Neuronal stem cell (in vitro differentiated cells): ENCODE data around the gene SHH.
A peak's percentile ranks its signal among the peaks of the same experiment; 100 is the strongest.

Experiments
- DNase-seq: peaks from one replicate; pipeline ENCODE4 v3.0.0-alpha.2; 2013; ENCODE audit warnings: low spot score
- H2AFZ ChIP-seq: one replicate; pipeline ENCODE4 v1.6.1; 2013; ENCODE audit warnings: mild to moderate bottlenecking, low read length, inconsistent platforms
- H2AK5ac ChIP-seq: 2 replicates; pipeline ENCODE4 v1.6.1; 2013; ENCODE audit warnings: low read depth, mild to moderate bottlenecking, inconsistent platforms, low read length, moderate library complexity, mixed read lengths
- H2BK120ac ChIP-seq: 2 replicates; pipeline ENCODE4 v1.6.1; 2013; ENCODE audit warnings: low read depth, mild to moderate bottlenecking, inconsistent platforms, low read length, moderate library complexity, mixed read lengths
- H2BK12ac ChIP-seq: one replicate; pipeline ENCODE4 v1.6.1; 2013; ENCODE audit warnings: low read length, inconsistent platforms
- H2BK15ac ChIP-seq: 2 replicates; pipeline ENCODE4 v1.6.1; 2013; ENCODE audit warnings: mild to moderate bottlenecking, low read length, inconsistent platforms, mixed read lengths
- H2BK5ac ChIP-seq: one replicate; pipeline ENCODE4 v1.6.1; 2013; ENCODE audit warnings: inconsistent platforms, mild to moderate bottlenecking, low read length, moderate library complexity
- H3K14ac ChIP-seq: one replicate; pipeline ENCODE4 v1.6.1; 2013; ENCODE audit warnings: low read length, inconsistent platforms
- H3K18ac ChIP-seq: 2 replicates; pipeline ENCODE4 v1.6.1; 2013; ENCODE audit warnings: low read length, inconsistent platforms
- H3K23ac ChIP-seq: 2 replicates; pipeline ENCODE4 v1.6.1; 2013; ENCODE audit warnings: low read depth, mild to moderate bottlenecking, mixed read lengths, low read length, inconsistent platforms; ENCODE audit not compliant: poor library complexity
- H3K27ac ChIP-seq: replicated peaks from 3 replicates; pipeline ENCODE4 v1.5.1; 2013; ENCODE audit warnings: low read length, inconsistent platforms
- H3K27me3 ChIP-seq, 3 experiments: 2 replicates each; pipeline ENCODE4 v1.6.1; 2013; ENCODE audit warnings: low read length in 3 of 3, mild to moderate bottlenecking in 2 of 3, inconsistent platforms in 1 of 3, low read depth in 1 of 3, mixed read lengths in 1 of 3, moderate library complexity in 1 of 3; ENCODE audit not compliant: control insufficient read depth in 3 of 3, insufficient read depth in 3 of 3
- H3K36me3 ChIP-seq, 2 donors: replicated peaks in 1 of 2; 2 replicates each; pipeline ENCODE4 v1.6.1; 2013; ENCODE audit warnings: low read length in 2 of 2; ENCODE audit not compliant: control insufficient read depth in 2 of 2, insufficient read depth in 2 of 2
- H3K4ac ChIP-seq: 2 replicates; pipeline ENCODE4 v1.6.1; 2013; ENCODE audit warnings: inconsistent platforms, mild to moderate bottlenecking, low read length, moderate library complexity
- H3K4me1 ChIP-seq, 2 donors: 1 replicate in 1 of 2; 2 replicates in 1 of 2; pipeline ENCODE4 v1.6.1; 2013; ENCODE audit warnings: low read length in 2 of 2, low read depth in 1 of 2; ENCODE audit not compliant: control insufficient read depth in 2 of 2, insufficient read depth in 1 of 2
- H3K4me2 ChIP-seq: one replicate; pipeline ENCODE4 v1.6.1; 2013; ENCODE audit warnings: mild to moderate bottlenecking, low read length, inconsistent platforms; ENCODE audit not compliant: insufficient read depth, poor library complexity, severe bottlenecking
- H3K4me3 ChIP-seq, 2 donors: 2 replicates each; pipeline ENCODE4 v1.5.1; 2013; ENCODE audit warnings: low read length in 2 of 2, mild to moderate bottlenecking in 2 of 2, inconsistent platforms in 1 of 2, moderate library complexity in 1 of 2
- H3K79me1 ChIP-seq: one replicate; pipeline ENCODE4 v1.6.1; 2013; ENCODE audit warnings: low read depth, mild to moderate bottlenecking, inconsistent platforms, low read length, moderate library complexity
- H3K9ac ChIP-seq: one replicate; pipeline ENCODE4 v1.6.1; 2013; ENCODE audit warnings: mild to moderate bottlenecking, low read depth, low read length, inconsistent platforms; ENCODE audit not compliant: poor library complexity
- H3K9me3 ChIP-seq, 2 donors: replicated peaks in 1 of 2; 2 replicates each; pipeline versions ENCODE3 to v1.6.1; 2013; ENCODE audit warnings: low read length in 2 of 2, mild to moderate bottlenecking in 2 of 2, inconsistent platforms in 1 of 2, low read depth in 1 of 2, mixed read lengths in 1 of 2, moderate library complexity in 1 of 2; ENCODE audit not compliant: control insufficient read depth in 2 of 2, insufficient read depth in 1 of 2
- H4K8ac ChIP-seq: one replicate; pipeline ENCODE4 v1.6.1; 2013; ENCODE audit warnings: low read depth, mild to moderate bottlenecking, inconsistent platforms, low read length, moderate library complexity
- H4K91ac ChIP-seq: one replicate; pipeline ENCODE4 v1.6.1; 2013; ENCODE audit warnings: low read length, low read depth, mild to moderate bottlenecking, inconsistent platforms; ENCODE audit not compliant: poor library complexity
- WGBS, 2 donors: extraction: QIAGEN DNeasy Blood & Tissue Kit; methylation state at CpG; one replicate each; pipeline ENCODE4 v1.1.7; 2013; ENCODE audit warnings: missing lambda C conversion rate in 2 of 2, mixed read lengths in 1 of 2; ENCODE audit not compliant: insufficient read length in 2 of 2, insufficient replicate concordance in 1 of 2; ENCODE audit errors: extremely low coverage in 2 of 2; 5-methylcytosine and 5-hydroxymethylcytosine counted together

The SHH gene

GRCh38 chr7:155845226-155845625 is 33.0 kb upstream of the SHH start:
- H3K4me2 ChIP-seq: no peak overlapping the region
- H3K4me1 ChIP-seq: peaks cover 0 to 5% of the 10 kb centered on the region in 2 donors
- H3K4me3 ChIP-seq: no peak overlapping the region
- DNase-seq: no peak
- no peak overlapping the region for H3K9ac ChIP-seq
- no peak overlapping the region for H4K8ac ChIP-seq
- no peak overlapping the region for H3K18ac ChIP-seq
- H2BK12ac ChIP-seq: no peak overlapping the region
- H3K9me3 ChIP-seq: no peaks in the 10 kb centered on the region
- peaks cover 0 to 18% (median 2%) of the 10 kb centered on the region in 3 experiments for H3K27me3 ChIP-seq
- H4K91ac ChIP-seq: no peak overlapping the region
- no CpG with 5 or more reads among the region's 14 CpGs for WGBS, 2 donors
- H3K14ac ChIP-seq: no peak overlapping the region
- no peaks in the 10 kb centered on the region for H3K36me3 ChIP-seq
- H2BK15ac ChIP-seq: no peak overlapping the region
- H2BK5ac ChIP-seq: no peak overlapping the region
- no peak overlapping the region for H3K23ac ChIP-seq
- H2AFZ ChIP-seq: no peak overlapping the region
- H3K4ac ChIP-seq: no peak overlapping the region
- H3K79me1 ChIP-seq: no peaks in the 10 kb centered on the region
- no peak overlapping the region for H2AK5ac ChIP-seq
- no peak overlapping the region for H3K27ac ChIP-seq
- H2BK120ac ChIP-seq: no peak overlapping the region

GRCh38 chr7:155844526-155844925 is 32.3 kb upstream of the SHH start:
- no peak overlapping the region for H3K27ac ChIP-seq
- H3K4me2 ChIP-seq: no peak overlapping the region
- peaks cover 0 to 5% of the 10 kb centered on the region in 2 donors for H3K4me1 ChIP-seq
- peaks cover 0 to 21% (median 2%) of the 10 kb centered on the region in 3 experiments for H3K27me3 ChIP-seq
- H3K9ac ChIP-seq: no peak overlapping the region
- no peak overlapping the region for H4K8ac ChIP-seq
- H3K36me3 ChIP-seq: no peaks in the 10 kb centered on the region
- H3K79me1 ChIP-seq: no peaks in the 10 kb centered on the region
- no peak overlapping the region for H2AFZ ChIP-seq
- no peak overlapping the region for H2BK120ac ChIP-seq
- peak overlapping the region; percentile 49 for H2AK5ac ChIP-seq
- no peak overlapping the region for H2BK12ac ChIP-seq
- no peak overlapping the region for H3K4ac ChIP-seq
- no peak overlapping the region for H2BK15ac ChIP-seq
- no peaks in the 10 kb centered on the region for H3K9me3 ChIP-seq
- no peak overlapping the region for H4K91ac ChIP-seq
- WGBS, 2 donors: no CpG with 5 or more reads among the region's 16 CpGs
- no peak overlapping the region for H2BK5ac ChIP-seq
- H3K4me3 ChIP-seq: no peak overlapping the region
- DNase-seq: no peak
- peak overlapping the region; percentile 74 for H3K18ac ChIP-seq
- H3K14ac ChIP-seq: no peak overlapping the region
- H3K23ac ChIP-seq: peak overlapping the region; percentile 32

GRCh38 chr7:155844019-155844453 is 31.8 kb upstream of the SHH start:
- H3K79me1 ChIP-seq: no peaks in the 10 kb centered on the region
- no peak overlapping the region for H4K8ac ChIP-seq
- H2AFZ ChIP-seq: no peak overlapping the region
- no peak overlapping the region for H3K9ac ChIP-seq
- H3K4me3 ChIP-seq: no peak overlapping the region
- no peak overlapping the region for H2BK5ac ChIP-seq
- H3K14ac ChIP-seq: no peak overlapping the region
- no peak overlapping the region for H3K27ac ChIP-seq
- no peaks in the 10 kb centered on the region for H3K36me3 ChIP-seq
- no peak for DNase-seq
- WGBS, 2 donors: no CpG with 5 or more reads among the region's 14 CpGs
- no peaks in the 10 kb centered on the region for H3K9me3 ChIP-seq
- H3K4me2 ChIP-seq: no peak overlapping the region
- no peak overlapping the region for H2BK12ac ChIP-seq
- H3K4me1 ChIP-seq: peaks cover 0 to 4% of the 10 kb centered on the region in 2 donors
- peak overlapping the region; percentile 49 for H2AK5ac ChIP-seq
- H3K27me3 ChIP-seq: peaks cover 0 to 25% (median 0%) of the 10 kb centered on the region in 3 experiments
- no peak overlapping the region for H4K91ac ChIP-seq
- H3K18ac ChIP-seq: peak overlapping the region; percentile 50
- no peak overlapping the region for H3K23ac ChIP-seq
- H2BK120ac ChIP-seq: no peak overlapping the region
- no peak overlapping the region for H2BK15ac ChIP-seq
- H3K4ac ChIP-seq: no peak overlapping the region

- Histone ChIP-seq H3K27me3 (peaks cover 0 to 28% (median 0%) of the 10 kb centered on the region in 3 experiments), H2BK5ac (no peak overlapping the region), H2AFZ (no peak overlapping the region), H2AK5ac (peak overlapping the region; percentile 49), H3K4me1 (peaks cover 0 to 1% of the 10 kb centered on the region in 2 donors), H3K36me3 (no peaks in the 10 kb centered on the region), H3K23ac (no peak overlapping the region), H3K79me1 (no peaks in the 10 kb centered on the region), H4K91ac (no peak overlapping the region), H2BK120ac (no peak overlapping the region), H2BK15ac (no peak overlapping the region), H3K18ac (peak overlapping the region; percentile 41), H3K4me3 (no peak overlapping the region), H3K9me3 (no peaks in the 10 kb centered on the region), H3K4ac (no peak overlapping the region), H2BK12ac (no peak overlapping the region), H3K9ac (no peak overlapping the region), H4K8ac (no peak overlapping the region), H3K27ac (no peak overlapping the region), H3K4me2 (no peak overlapping the region), H3K14ac (peak overlapping the region; percentile 75)
- DNase-seq: no peak
- WGBS, 2 donors: no CpG with 5 or more reads among the region's 20 CpGs
Measured at GRCh38 chr7:155843426-155844018, 31.3 kb upstream of the SHH start.
